ENCODE results near the gene MARCHF4.

MARCHF4 gene

GRCh38 chr2:216348756-216349308, 23.5 kb downstream of the MARCHF4 start:
- DNase-seq: no peak

GRCh38 chr2:216346781-216347180, 25.5 kb downstream of the MARCHF4 start:
- no peak for DNase-seq

- DNase-seq: no peak
Observed at GRCh38 chr2:216345846-216346245, 26.4 kb downstream of the MARCHF4 start.

GRCh38 chr2:216344950-216345300, 27.4 kb downstream of the MARCHF4 start:
- no peak for DNase-seq

- no peak for DNase-seq
Observed at GRCh38 chr2:216344206-216344949, 27.9 kb downstream of the MARCHF4 start.

GRCh38 chr2:216343221-216343980, 28.9 kb downstream of the MARCHF4 start:
- DNase-seq: no peak

GRCh38 chr2:216341121-216341520, 31.2 kb downstream of the MARCHF4 start:
- DNase-seq: peak; percentile 57

GRCh38 chr2:216340280-216340631, 32.0 kb downstream of the MARCHF4 start:
- no peak for DNase-seq

- peak; percentile 88 for DNase-seq
Observed at GRCh38 chr2:216339456-216340279, 32.6 kb downstream of the MARCHF4 start.

GRCh38 chr2:216335252-216335651, 37.0 kb downstream of the MARCHF4 start:
- DNase-seq: no peak

GRCh38 chr2:216328347-216328746, 43.9 kb downstream of the MARCHF4 start:
- DNase-seq: no peak

GRCh38 chr2:216327447-216327935, 44.8 kb downstream of the MARCHF4 start:
- no peak for DNase-seq

Data from NCI-H2171 (cell line).